Activated T-cell treated with anti-CD3 and anti-CD28 coated beads for 48 hours (primary cell): ENCODE data around the gene CROCC2.

Experiments used
- DNase-seq: peaks from one replicate; pipeline ENCODE4 v3.0.0-alpha.2; 2020; ENCODE audit warnings: low read depth

CROCC2 gene

GRCh38 chr2:240906141-240906910 lies at the start of gene CROCC2:
Gene CROCC2 (plus strand): TSS chr2:240906336. CDS start chr2:240906514, 178 bp downstream.
- no peak for DNase-seq

GRCh38 chr2:240857039-240858008 lies 48.8 kb upstream of the CROCC2 start:
- DNase-seq, result no peak

GRCh38 chr2:240858321-240858720 lies 47.8 kb upstream of the CROCC2 start:
- DNase-seq, result no peak

- no peak for DNase-seq
Measured at GRCh38 chr2:240858871-240859270, 47.3 kb upstream of the CROCC2 start.

GRCh38 chr2:240861547-240861946 lies 44.6 kb upstream of the CROCC2 start:
- DNase-seq, result no peak

- no peak for DNase-seq
Measured at GRCh38 chr2:240864475-240864874, 41.7 kb upstream of the CROCC2 start.

GRCh38 chr2:240865391-240865790 lies 40.7 kb upstream of the CROCC2 start:
- no peak for DNase-seq

GRCh38 chr2:240868286-240869108 lies 37.6 kb upstream of the CROCC2 start, which contains the start of gene AGXT:
Gene AGXT (plus strand): TSS chr2:240868824. CDS start chr2:240868866, 42 bp downstream.
- no peak for DNase-seq

- DNase-seq, result no peak
Measured at GRCh38 chr2:240869109-240869955, 36.8 kb upstream of the CROCC2 start.

- no peak for DNase-seq
Measured at GRCh38 chr2:240869956-240870875, 35.9 kb upstream of the CROCC2 start.

GRCh38 chr2:240871071-240871958 lies 34.8 kb upstream of the CROCC2 start:
- DNase-seq, result no peak

- no peak for DNase-seq
Measured at GRCh38 chr2:240872317-240873097, 33.6 kb upstream of the CROCC2 start.

GRCh38 chr2:240873098-240873788 lies 32.9 kb upstream of the CROCC2 start:
- no peak for DNase-seq

- no peak for DNase-seq
Measured at GRCh38 chr2:240873805-240874714, 32.1 kb upstream of the CROCC2 start.

GRCh38 chr2:240874715-240875227 lies 31.4 kb upstream of the CROCC2 start:
- no peak for DNase-seq
